Esophagus muscularis mucosa (tissue), 4 donors: ENCODE measurements around the gene GGA2. TPM values are rescaled to one million over a fixed set of nuclear protein-coding genes. Genes with fewer than 3 reads are reported as not detected.

Experiments used
- DNase-seq: peaks from one replicate; pipeline ENCODE4 v3.0.0-alpha.2; 2017; ENCODE audit errors: extremely low spot score
- H3K27ac ChIP-seq, 4 donors: fragments of 200-600 bp; sonication (generic); replicated peaks in 1 of 4; 1 replicate in 3 of 4; 2 replicates in 1 of 4; pipeline ENCODE4 v1.5.1; 2016 to 2019; ENCODE audit warnings: mild to moderate bottlenecking in 1 of 4
- H3K27me3 ChIP-seq, 4 donors: fragments of 200-600 bp; sonication (generic); one replicate each; pipeline versions ENCODE4 v1.5.1 to v1.6.0; 2016 to 2019
- H3K36me3 ChIP-seq, 4 donors: fragments of 200-600 bp; sonication (generic); one replicate each; pipeline ENCODE4 v1.5.1; 2016 to 2019
- H3K4me1 ChIP-seq, 4 donors: fragments of 200-600 bp; sonication (generic); one replicate each; pipeline ENCODE4 v1.5.1; 2016 to 2019
- H3K4me3 ChIP-seq, 4 donors: fragments of 200-600 bp; sonication (generic); 1 replicate in 2 of 4; 2 replicates in 2 of 4; pipeline ENCODE4 v1.5.1; 2016 to 2019; ENCODE audit warnings: mild to moderate bottlenecking in 4 of 4, moderate library complexity in 1 of 4
- H3K9me3 ChIP-seq, 4 donors: fragments of 200-600 bp; sonication (generic); 1 replicate in 3 of 4; 2 replicates in 1 of 4; pipeline ENCODE4 v1.5.1; 2016 to 2019
- EP300 ChIP-seq: sonication (generic); formaldehyde crosslinking; IDR thresholded peaks from one replicate; pipeline ENCODE4 v1.6.1; 2017; ENCODE audit warnings: antibody characterized with exemption
- POLR2A ChIP-seq: fragments of 450-650 bp; IDR thresholded peaks from one replicate; pipeline ENCODE4 v1.6.1; 2017; ENCODE audit warnings: antibody characterized with exemption, moderate library complexity, mild to moderate bottlenecking, low read depth
- POLR2AphosphoS5 ChIP-seq, 2 donors: sonication (generic); formaldehyde crosslinking; IDR thresholded peaks; one replicate each; pipeline ENCODE4 v1.6.1; 2017; ENCODE audit warnings: antibody characterized with exemption in 2 of 2
- WGBS: methylation state at CpG from one replicate; pipeline ENCODE4 v1.1.5; 2018; 5-methylcytosine and 5-hydroxymethylcytosine counted together
- intact Hi-C: fragments of 100-400 bp; cut with DNase I; formaldehyde crosslinking; loops from one replicate; pipeline ENCODE4 v1.15.1; 2023
- total RNA-seq, 4 donors: library from RNA; depleted of rRNA; stranded (reverse); fragments of >200 nt; gene quantifications; one replicate each; pipeline versions ENCODE4 v1.1.0 to v1.2.1, GENCODE V29; 2016
- TF ChIP-seq, protein P1 (sequence below), 3 experiments: fragments of 200-600 bp in 2 of 3; fragments of 450-650 bp in 1 of 3; sonication (generic) in 2 of 3; IDR thresholded peaks; one replicate each; pipeline ENCODE4 v1.5.1; 2017 to 2019; ENCODE audit warnings: antibody characterized with exemption in 3 of 3, mild to moderate bottlenecking in 2 of 3, moderate library complexity in 1 of 3

Gene GGA2
- total RNA-seq, 4 donors from 2014 or later = 20.3 to 37.3 (median 23.0) TPM

DNA sequence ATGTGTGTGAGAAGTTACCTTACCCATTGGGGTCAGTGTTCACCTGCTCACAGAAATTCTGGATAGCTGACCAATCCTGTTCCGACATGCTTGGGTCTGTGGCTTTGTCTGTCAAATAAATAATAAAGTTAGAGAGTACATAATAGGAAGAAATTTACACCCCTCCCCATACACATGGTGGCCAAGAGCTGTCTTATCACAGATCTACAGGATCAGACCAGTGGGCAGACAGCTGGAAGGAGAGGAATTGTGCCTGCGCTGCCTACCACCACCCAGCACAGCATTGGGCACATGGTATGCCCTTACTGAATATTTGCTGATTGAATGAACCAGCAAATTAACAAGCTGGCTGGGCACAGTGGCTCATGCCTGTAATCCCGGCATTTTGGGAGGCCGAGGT lies 14.6 kb downstream of the GGA2 start:
- TF ChIP-seq EP300 = no peak
- intact Hi-C loops = no loop called here
- peaks cover 29 to 61% (median 51%) of the 10 kb centered on the region in 4 donors for H3K36me3 ChIP-seq
- H3K27ac ChIP-seq = no peak overlapping the region
- no peaks in the 10 kb centered on the region for H3K9me3 ChIP-seq
- 94% methylated on average over 4 of the region's 4 CpGs for WGBS
- H3K4me1 ChIP-seq = peaks cover 34 to 51% (median 42%) of the 10 kb centered on the region in 4 donors
- H3K27me3 ChIP-seq = no peaks in the 10 kb centered on the region
- no peak overlapping the region for H3K4me3 ChIP-seq
- no peak for DNase-seq

DNA sequence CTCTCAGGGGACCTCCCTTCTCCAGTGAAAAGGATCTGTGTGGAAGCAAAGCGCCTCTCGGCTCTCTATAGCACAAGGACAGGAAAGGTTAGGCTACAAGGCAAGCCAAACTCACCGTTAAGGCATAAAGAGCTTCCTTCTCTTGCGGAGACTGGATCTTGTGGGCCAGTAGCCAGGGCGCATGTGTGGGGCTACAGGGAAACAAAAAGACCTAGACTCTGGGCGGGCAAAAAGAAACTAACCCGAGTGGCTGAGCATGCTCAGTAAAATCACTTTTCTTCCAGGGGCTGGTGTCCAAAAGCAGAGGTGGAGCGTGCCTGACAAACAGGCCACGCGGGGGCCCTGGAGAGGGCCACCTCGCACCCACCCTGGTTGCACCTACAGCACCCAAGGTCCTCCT lies 16.1 kb downstream of the GGA2 start:
- Histone ChIP-seq H3K27me3 (no peaks in the 10 kb centered on the region), H3K9me3 (no peaks in the 10 kb centered on the region), H3K4me3 (no peak overlapping the region), H3K36me3 (peaks cover 41 to 76% (median 63%) of the 10 kb centered on the region in 4 donors), H3K27ac (no peak overlapping the region), H3K4me1 (peaks cover 30 to 38% (median 36%) of the 10 kb centered on the region in 4 donors)
- intact Hi-C loops = no loop called here
- no peak for DNase-seq
- WGBS = 89% methylated on average over 11 of the region's 11 CpGs
- TF ChIP-seq, protein P1, sequence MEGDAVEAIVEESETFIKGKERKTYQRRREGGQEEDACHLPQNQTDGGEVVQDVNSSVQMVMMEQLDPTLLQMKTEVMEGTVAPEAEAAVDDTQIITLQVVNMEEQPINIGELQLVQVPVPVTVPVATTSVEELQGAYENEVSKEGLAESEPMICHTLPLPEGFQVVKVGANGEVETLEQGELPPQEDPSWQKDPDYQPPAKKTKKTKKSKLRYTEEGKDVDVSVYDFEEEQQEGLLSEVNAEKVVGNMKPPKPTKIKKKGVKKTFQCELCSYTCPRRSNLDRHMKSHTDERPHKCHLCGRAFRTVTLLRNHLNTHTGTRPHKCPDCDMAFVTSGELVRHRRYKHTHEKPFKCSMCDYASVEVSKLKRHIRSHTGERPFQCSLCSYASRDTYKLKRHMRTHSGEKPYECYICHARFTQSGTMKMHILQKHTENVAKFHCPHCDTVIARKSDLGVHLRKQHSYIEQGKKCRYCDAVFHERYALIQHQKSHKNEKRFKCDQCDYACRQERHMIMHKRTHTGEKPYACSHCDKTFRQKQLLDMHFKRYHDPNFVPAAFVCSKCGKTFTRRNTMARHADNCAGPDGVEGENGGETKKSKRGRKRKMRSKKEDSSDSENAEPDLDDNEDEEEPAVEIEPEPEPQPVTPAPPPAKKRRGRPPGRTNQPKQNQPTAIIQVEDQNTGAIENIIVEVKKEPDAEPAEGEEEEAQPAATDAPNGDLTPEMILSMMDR (IDR thresholded peaks at IDR 0.05) = no peak
- TF ChIP-seq EP300 (no peak), POLR2A (no peak), POLR2AphosphoS5 (IDR thresholded peaks at IDR 0.05) (no peak)

DNA sequence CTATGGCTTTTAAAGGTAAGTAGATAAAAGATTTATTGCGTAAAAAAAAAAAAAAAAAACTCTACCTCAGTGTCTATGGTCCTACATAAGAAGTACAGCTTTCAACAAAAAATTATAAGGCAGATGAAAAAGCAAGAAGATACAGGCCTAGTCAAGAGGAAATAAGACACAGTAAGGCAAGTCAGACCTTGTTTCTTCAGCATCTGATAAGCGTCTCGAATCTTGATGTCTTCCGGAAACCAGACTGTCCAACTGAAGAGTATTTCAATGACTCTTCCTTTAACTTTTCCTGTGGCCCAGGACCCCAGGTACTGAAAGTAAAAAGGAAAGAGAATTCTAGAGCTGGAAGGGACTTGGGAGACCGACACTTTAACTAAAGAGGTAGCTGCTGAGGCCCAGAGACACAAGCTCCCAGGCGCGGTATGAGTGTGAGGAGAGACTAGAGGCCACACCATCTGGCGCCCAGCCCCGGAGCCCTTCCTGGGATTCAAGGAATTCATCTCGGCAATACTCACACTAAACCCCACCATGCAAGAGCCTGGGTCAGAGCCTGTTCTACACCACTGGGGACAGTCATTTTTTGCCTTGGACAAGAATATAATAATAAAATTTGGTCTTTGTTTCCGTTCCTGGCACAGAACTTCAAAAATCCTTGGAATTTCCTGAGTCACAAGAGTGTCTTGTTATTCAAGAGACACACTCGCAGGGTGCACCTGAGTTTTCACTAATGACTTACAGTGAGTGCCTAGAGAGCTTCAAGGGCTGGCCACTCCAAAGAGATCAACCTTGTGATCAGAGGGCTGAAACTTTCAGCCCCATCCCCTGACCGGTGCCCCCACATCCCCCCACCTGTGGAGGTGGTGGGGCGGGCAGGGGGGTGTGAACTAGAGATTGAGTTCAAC lies 18.6 kb downstream of the GGA2 start:
- no peak for TF ChIP-seq POLR2A
- TF ChIP-seq, protein P1 (IDR thresholded peaks at IDR 0.05) = no peak
- TF ChIP-seq POLR2AphosphoS5 (IDR thresholded peaks at IDR 0.05) = no peak
- TF ChIP-seq EP300 = no peak
- intact Hi-C loops = no loop called here
- H3K36me3 ChIP-seq = peaks cover 66 to 100% (median 87%) of the 10 kb centered on the region in 4 donors
- no peaks in the 10 kb centered on the region for H3K9me3 ChIP-seq
- H3K4me1 ChIP-seq = peaks cover 9 to 17% (median 13%) of the 10 kb centered on the region in 4 donors
- H3K4me3 ChIP-seq = no peak overlapping the region
- no peak for DNase-seq
- H3K27me3 ChIP-seq = no peaks in the 10 kb centered on the region
- no peak overlapping the region for H3K27ac ChIP-seq
- WGBS = 83% methylated on average over 13 of the region's 14 CpGs

DNA sequence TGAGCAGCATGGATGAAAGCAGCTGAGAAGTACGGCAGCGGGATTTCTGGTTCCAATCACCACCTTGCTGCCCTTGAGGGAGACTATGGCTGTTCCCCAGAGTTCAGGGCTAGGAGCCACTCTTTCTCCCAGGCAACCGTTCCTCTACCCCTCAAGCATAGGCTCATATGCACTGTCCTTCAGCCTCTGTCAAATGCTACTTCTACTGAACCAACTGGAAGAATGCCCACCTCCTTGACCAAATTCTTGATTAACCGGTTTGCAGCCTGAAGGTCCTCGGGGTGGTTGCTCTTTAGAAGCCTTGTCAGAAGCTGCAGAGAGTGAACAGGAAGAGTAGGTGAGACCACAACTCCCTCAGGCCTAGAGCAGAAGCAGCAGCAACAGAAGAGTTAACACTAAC lies 23.8 kb downstream of the GGA2 start:
- DNase-seq = no peak
- 98% methylated on average over 5 of the region's 5 CpGs for WGBS
- intact Hi-C loops = no loop called here
- Histone ChIP-seq H3K27me3 (no peaks in the 10 kb centered on the region), H3K4me1 (peaks cover 0 to under 1% (median 0%) of the 10 kb centered on the region in 4 donors), H3K27ac (no peak overlapping the region), H3K36me3 (peaks cover 81 to 100% (median 97%) of the 10 kb centered on the region in 4 donors), H3K4me3 (no peak overlapping the region), H3K9me3 (no peaks in the 10 kb centered on the region)
- TF ChIP-seq, protein P1 (IDR thresholded peaks at IDR 0.05) = no peak
- TF ChIP-seq POLR2AphosphoS5 (IDR thresholded peaks at IDR 0.05) (no peak), EP300 (no peak), POLR2A (no peak)

- intact Hi-C loops = no loop called here
- whole genome bisulfite sequencing = 98% methylated on average over 8 of the region's 8 CpGs
- DNase-seq = no peak
- no peaks in the 10 kb centered on the region for H3K4me1 ChIP-seq
- no peak overlapping the region for H3K4me3 ChIP-seq
- TF ChIP-seq POLR2AphosphoS5 (IDR thresholded peaks at IDR 0.05) (no peak), EP300 (no peak), POLR2A (no peak)
- TF ChIP-seq, protein P1 (IDR thresholded peaks at IDR 0.05) = no peak
- H3K36me3 ChIP-seq = peaks cover 83 to 100% (median 98%) of the 10 kb centered on the region in 4 donors
- H3K27ac ChIP-seq = no peak overlapping the region
- H3K9me3 ChIP-seq = no peaks in the 10 kb centered on the region
- no peaks in the 10 kb centered on the region for H3K27me3 ChIP-seq
Measured at GRCh38 chr16:23485841-23486240, 24.5 kb downstream of the GGA2 start.
